HG02973 (cell line): ENCODE measurements around the gene CACNA1S.

Experiments
- ATAC-seq: cut with Tn5 transposase; IDR thresholded peaks from one replicate; pipeline ENCODE4 v1.9.1; 2021; ENCODE audit warnings: moderate library complexity; ENCODE audit not compliant: unreplicated experiment

Gene CACNA1S

DNA sequence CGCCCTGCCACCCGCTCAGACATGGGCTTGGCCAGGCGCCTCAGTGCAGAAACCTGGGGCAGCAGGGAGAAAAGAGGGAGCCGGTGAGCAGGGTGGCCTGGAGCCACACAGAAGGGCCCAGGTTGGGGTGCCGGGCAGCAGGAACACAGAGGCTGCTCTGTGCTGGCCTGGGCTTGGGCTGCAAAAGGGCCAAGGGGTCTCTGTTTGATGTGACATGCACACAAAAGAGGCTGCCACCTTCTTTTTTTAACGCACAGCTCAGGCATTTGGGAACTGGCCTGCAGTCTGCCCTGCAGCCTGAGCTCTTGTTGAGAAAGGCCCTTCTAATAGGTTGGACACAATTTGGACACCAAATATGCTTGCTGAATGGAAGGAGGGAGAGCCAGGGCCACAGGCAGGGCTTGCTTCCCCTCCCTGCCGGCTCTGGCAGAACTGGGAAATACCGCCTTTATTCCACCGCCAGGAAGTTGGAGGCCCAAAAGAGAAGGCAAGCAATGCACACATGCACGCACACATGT, 121.1 kb downstream of the CACNA1S start:
- no peak for ATAC-seq

DNA sequence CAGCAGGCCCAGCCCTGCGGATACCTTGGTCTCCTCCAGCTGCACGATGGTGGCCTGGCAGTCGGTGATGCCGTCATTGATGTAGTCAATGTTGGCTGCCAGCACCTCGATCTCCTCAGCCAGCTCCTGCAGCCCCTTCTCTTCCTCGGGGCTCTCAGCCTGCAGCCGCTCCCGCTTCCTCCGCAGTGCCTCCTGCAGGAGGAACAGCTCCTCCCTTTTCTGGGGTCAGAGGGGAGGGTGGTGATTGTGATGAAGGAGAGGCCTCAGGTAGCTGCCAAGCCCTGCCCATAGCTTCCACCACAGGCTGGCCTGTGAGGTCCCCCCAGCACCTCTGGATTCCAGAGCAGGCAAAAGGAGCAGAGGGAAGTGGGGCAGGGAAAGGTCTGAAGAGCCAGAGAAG, 122.1 kb downstream of the CACNA1S start:
- ATAC-seq = no peak
